Effector memory CD4-positive, alpha-beta T cell (primary cell): Measurements from ENCODE around the gene DNM3.
"Not testable (repeated sequence)": the region's sequence is repeated elsewhere in the genome, so short reads cannot be mapped to it uniquely, and the experiment has no call there.

Source experiments
- DNase-seq, 3 donors: peaks; one replicate each; pipeline ENCODE4 v3.0.0-alpha.2; 2020
- H3K27ac ChIP-seq: 2 replicates; pipeline ENCODE4 v1.7.0; 2013; ENCODE audit warnings: mild to moderate bottlenecking, low read length, moderate library complexity; ENCODE audit not compliant: insufficient read depth, poor library complexity, severe bottlenecking
- H3K27me3 ChIP-seq: replicated peaks from 2 replicates; pipeline ENCODE4 v1.7.0; 2013; ENCODE audit warnings: mild to moderate bottlenecking, low read length; ENCODE audit not compliant: insufficient read depth, control insufficient read depth, poor library complexity, severe bottlenecking
- H3K36me3 ChIP-seq: 2 replicates; pipeline ENCODE4 v1.7.0; 2013; ENCODE audit warnings: mild to moderate bottlenecking, low read length, moderate library complexity; ENCODE audit not compliant: control insufficient read depth, insufficient read depth
- H3K4me1 ChIP-seq: 2 replicates; pipeline ENCODE4 v1.7.0; 2013; ENCODE audit warnings: low read length, mild to moderate bottlenecking; ENCODE audit not compliant: control insufficient read depth, insufficient read depth, poor library complexity, severe bottlenecking
- H3K4me3 ChIP-seq: 2 replicates; pipeline ENCODE4 v1.7.0; 2013; ENCODE audit warnings: low read length, low read depth, mild to moderate bottlenecking; ENCODE audit not compliant: insufficient read depth, poor library complexity, severe bottlenecking
- H3K9me3 ChIP-seq: 2 replicates; pipeline ENCODE4 v1.7.0; 2013; ENCODE audit warnings: mild to moderate bottlenecking, low read length, moderate library complexity; ENCODE audit not compliant: control insufficient read depth

Gene DNM3

GRCh38 chr1:172298141-172298540 lies 456.8 kb downstream of the DNM3 start:
- DNase-seq: no peak
- no peak overlapping the region for H3K4me3 ChIP-seq
- no peaks in the 10 kb centered on the region for H3K36me3 ChIP-seq
- H3K27ac ChIP-seq: no peak overlapping the region
- no peaks in the 10 kb centered on the region for H3K9me3 ChIP-seq
- H3K27me3 ChIP-seq: no peaks in the 10 kb centered on the region
- no peaks in the 10 kb centered on the region for H3K4me1 ChIP-seq

- Histone ChIP-seq H3K4me3 (no peak overlapping the region), H3K9me3 (no peaks in the 10 kb centered on the region), H3K4me1 (no peaks in the 10 kb centered on the region), H3K27ac (no peak overlapping the region), H3K36me3 (no peaks in the 10 kb centered on the region), H3K27me3 (no peaks in the 10 kb centered on the region)
- no peak for DNase-seq
Observed at GRCh38 chr1:172298911-172299310, 457.6 kb downstream of the DNM3 start.

GRCh38 chr1:172299515-172299914 lies 458.2 kb downstream of the DNM3 start:
- no peak for DNase-seq
- Histone ChIP-seq H3K27ac (no peak overlapping the region), H3K4me1 (no peaks in the 10 kb centered on the region), H3K9me3 (no peaks in the 10 kb centered on the region), H3K4me3 (no peak overlapping the region), H3K27me3 (no peaks in the 10 kb centered on the region), H3K36me3 (no peaks in the 10 kb centered on the region)

- H3K36me3 ChIP-seq, H3K9me3 ChIP-seq, H3K4me3 ChIP-seq, H3K4me1 ChIP-seq, H3K27me3 ChIP-seq, H3K27ac ChIP-seq, DNase-seq: not testable (repeated sequence)
Observed at GRCh38 chr1:172307508-172307907, 466.2 kb downstream of the DNM3 start.

- Histone ChIP-seq H3K9me3 (no peaks in the 10 kb centered on the region), H3K27ac (no peak overlapping the region), H3K4me1 (no peaks in the 10 kb centered on the region), H3K36me3 (no peaks in the 10 kb centered on the region), H3K27me3 (no peaks in the 10 kb centered on the region), H3K4me3 (no peak overlapping the region)
- DNase-seq: no peak
Observed at GRCh38 chr1:172308142-172308541, 466.8 kb downstream of the DNM3 start.

- H3K4me1 ChIP-seq: no peaks in the 10 kb centered on the region
- no peak overlapping the region for H3K4me3 ChIP-seq
Observed at GRCh38 chr1:172308577-172308976, 467.3 kb downstream of the DNM3 start.

GRCh38 chr1:172320733-172321132 lies 479.4 kb downstream of the DNM3 start:
- no peak overlapping the region for H3K27ac ChIP-seq
- H3K36me3 ChIP-seq: no peaks in the 10 kb centered on the region
- DNase-seq: no peak

More at GRCh38 chr1:172308577-172308976, 467.3 kb downstream of the DNM3 start:
- Histone ChIP-seq H3K9me3 (no peaks in the 10 kb centered on the region), H3K27ac (no peak overlapping the region), H3K27me3 (no peaks in the 10 kb centered on the region), H3K36me3 (no peaks in the 10 kb centered on the region)
- DNase-seq: no peak

GRCh38 chr1:172321451-172321850 lies 480.2 kb downstream of the DNM3 start:
- Histone ChIP-seq H3K9me3 (no peaks in the 10 kb centered on the region), H3K4me3 (no peak overlapping the region), H3K27me3 (no peaks in the 10 kb centered on the region), H3K27ac (no peak overlapping the region), H3K36me3 (no peaks in the 10 kb centered on the region), H3K4me1 (no peaks in the 10 kb centered on the region)
- DNase-seq: no peak

More at GRCh38 chr1:172320733-172321132, 479.4 kb downstream of the DNM3 start:
- H3K4me1 ChIP-seq: no peaks in the 10 kb centered on the region
- no peaks in the 10 kb centered on the region for H3K27me3 ChIP-seq
- no peak overlapping the region for H3K4me3 ChIP-seq
- H3K9me3 ChIP-seq: no peaks in the 10 kb centered on the region

GRCh38 chr1:172322219-172323061 lies 481.1 kb downstream of the DNM3 start:
- Histone ChIP-seq H3K27ac (no peak overlapping the region), H3K4me1 (no peaks in the 10 kb centered on the region), H3K27me3 (no peaks in the 10 kb centered on the region), H3K9me3 (no peaks in the 10 kb centered on the region), H3K36me3 (no peaks in the 10 kb centered on the region), H3K4me3 (no peak overlapping the region)
- DNase-seq: no peak

GRCh38 chr1:172323686-172324085 lies 482.4 kb downstream of the DNM3 start:
- no peaks in the 10 kb centered on the region for H3K9me3 ChIP-seq
- H3K36me3 ChIP-seq: no peaks in the 10 kb centered on the region
- no peaks in the 10 kb centered on the region for H3K27me3 ChIP-seq
- H3K4me1 ChIP-seq: no peaks in the 10 kb centered on the region
- no peak overlapping the region for H3K27ac ChIP-seq
- no peak overlapping the region for H3K4me3 ChIP-seq
- DNase-seq: no peak
